Fibroblast of skin of abdomen (primary cell): ENCODE measurements around the gene FHIT.

ENCODE experiments used
- DNase-seq: peaks from one replicate; pipeline ENCODE4 v3.0.0-alpha.2; 2013

Gene FHIT

DNA sequence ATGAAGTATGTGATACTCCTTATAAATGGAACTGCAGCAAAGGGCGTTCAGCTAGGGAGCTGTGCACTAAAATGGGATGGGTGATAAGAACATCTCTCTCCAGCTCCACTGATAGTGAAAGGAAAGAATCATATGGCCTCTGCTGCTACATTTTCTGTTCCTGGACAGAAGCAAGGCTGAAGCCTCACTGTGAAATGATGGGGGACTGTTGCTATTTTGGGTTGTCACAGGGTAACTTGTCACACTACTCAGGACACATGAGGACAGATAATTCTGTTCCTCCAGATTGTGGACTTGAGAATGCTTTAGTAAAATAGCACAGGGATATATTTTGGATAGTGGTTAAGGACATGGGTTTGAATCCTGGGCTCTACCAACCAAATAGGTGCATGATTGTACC lies 423.6 kb downstream of the FHIT start:
- no peak for DNase-seq

DNA sequence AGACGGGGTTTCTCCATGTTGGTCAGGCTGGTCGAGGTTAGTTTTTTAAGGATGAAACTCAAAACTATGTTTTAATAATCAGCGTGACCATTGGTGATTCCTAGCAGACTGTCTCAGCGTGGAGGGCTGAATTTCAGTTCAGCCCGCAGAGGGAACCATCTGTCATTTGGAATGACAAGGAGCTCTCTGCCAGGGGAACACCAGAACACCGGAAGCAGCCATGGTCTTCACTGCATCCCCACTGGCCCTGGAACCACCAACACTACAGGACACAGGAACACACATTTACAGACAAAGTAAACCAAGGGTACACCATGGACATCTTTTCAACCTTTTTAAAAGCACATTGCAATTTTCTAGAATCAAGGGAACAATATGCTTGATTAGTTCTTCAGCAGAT lies 424.7 kb downstream of the FHIT start:
- DNase-seq: no peak

DNA sequence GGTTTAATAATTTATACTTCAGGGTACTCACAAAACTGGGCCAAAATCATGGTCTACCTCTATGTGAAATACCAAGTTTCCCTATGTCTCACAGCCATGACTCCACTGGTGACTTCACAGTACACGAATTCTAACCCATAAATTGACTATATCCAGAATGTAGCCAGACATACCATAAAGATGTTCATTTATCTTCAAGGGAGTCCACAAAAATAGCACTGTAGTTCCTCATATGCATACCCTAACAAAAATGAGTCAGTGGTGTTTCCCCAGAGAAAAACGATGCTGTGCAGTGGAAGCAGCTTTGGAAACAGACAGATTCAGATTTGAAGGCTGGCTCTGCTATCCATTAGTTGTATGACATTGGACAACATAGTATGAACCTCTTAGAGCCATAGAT lies 438.8 kb downstream of the FHIT start:
- DNase-seq: peak; percentile 81

DNA sequence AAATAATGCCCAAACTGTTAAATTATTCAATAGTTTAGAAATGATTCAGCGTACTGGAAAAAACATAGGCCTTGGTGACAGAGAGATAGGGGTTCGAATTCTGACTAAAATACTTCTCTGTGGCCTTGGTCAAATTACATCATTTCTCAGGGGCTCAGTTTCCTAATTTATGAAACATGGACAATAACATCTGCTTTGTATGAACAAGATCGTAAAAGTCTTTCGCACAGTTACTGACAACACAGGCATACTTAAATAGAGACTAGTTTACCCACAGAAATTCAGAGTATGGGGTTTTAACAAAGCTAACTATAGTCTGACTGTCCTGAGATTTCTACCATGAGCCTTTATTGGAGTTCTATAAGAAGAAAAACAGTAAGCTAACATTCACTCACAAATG lies 440.4 kb downstream of the FHIT start:
- DNase-seq: peak; percentile 62

DNA sequence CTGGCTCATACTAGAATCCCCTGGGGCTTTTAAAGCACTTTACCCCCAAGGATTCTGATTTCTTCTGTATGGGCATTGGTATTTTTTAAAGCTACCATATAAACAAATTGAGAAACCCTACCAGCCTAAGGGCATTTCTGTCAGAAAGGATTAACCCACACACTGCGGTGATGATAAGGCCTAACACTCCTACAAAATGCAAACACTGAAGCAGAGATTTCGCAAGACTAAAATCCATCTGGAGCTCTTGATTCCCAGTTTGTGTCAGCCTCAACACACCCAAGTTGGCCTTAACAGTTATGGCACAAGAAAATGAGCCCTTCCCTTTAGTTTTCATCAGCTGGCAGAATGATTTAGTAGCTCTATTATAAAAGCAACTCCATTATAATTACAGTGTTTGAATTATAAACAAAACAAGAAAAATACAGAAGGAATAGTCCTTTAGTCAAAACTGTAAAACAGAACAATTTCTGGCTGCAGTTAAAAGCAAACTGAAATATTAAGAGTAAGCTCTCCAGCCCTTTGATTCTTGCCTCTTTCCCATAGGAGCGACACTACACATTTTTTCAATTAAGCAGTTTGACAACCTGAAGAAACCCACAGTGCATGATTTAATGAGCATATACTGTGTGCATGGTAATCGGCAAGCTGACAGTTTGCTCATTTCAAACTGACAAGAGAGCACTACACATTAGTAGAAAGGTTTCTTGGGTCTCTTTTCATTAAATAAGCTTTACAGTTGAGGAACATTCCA lies 441.2 kb downstream of the FHIT start:
- DNase-seq: peak; percentile 71

DNA sequence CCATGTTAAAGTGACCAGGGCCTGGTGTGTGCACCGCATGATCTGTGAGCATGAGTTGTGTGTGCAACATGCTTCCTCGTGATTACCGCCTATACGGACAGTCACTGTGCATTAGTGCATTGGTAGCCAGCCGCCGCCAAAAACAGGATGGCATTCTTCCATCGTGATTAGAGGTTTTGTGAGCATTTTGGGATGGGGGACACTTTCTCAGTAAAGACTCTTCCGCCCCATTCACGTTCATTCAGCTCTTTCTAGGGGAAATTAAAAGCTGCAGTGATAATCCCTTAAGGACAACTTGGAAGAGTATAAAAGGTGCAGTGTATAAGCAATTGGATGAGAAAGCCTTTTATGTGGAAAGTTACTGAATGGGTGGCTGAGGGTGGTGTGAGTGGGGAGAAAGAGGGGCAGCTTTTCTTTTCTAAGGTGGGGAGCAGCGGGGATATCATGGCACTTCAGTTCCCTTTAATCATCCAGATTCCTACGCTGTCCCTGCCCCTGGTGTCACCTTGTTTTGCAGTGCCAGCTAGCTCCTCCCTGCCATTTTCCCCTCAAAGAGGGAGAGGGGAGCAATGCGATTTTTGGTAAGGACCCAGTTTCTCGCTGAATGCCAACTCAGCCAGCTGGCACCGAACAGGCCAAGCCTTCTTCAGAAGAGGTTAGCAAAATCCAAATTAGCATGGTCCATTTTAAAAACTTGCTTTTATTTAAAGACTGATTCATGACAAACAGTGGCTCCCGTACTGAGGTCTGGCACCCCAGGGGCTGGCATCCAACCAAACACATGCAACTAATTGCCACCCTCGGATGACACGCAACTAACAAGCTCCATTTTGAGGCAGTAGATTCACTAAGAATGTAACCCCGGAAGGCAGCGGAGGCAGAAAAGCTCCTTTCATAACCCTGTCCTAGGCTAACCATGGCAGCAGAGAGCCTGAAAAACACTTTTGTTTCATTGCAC lies 447.8 kb downstream of the FHIT start:
- DNase-seq: peak; percentile 40

DNA sequence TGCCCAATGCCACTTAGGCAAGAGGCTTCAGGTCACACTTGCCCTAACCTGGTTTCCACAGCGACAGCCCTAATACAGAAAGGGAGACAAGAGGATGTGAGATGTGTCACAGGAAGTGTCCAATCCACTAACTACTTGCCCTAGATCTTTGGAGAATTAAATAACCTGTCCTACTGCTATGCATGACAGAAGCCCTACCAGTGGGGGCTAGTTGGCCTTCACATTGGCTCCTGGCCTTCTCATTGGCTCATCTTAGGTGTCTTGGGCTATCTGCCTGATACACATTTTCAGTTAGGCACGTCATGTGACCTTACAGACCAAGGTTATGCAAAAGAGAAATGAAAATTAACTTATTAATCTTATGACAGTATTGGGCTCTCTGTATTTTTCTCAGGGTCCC lies 449.9 kb downstream of the FHIT start:
- no peak for DNase-seq

DNA sequence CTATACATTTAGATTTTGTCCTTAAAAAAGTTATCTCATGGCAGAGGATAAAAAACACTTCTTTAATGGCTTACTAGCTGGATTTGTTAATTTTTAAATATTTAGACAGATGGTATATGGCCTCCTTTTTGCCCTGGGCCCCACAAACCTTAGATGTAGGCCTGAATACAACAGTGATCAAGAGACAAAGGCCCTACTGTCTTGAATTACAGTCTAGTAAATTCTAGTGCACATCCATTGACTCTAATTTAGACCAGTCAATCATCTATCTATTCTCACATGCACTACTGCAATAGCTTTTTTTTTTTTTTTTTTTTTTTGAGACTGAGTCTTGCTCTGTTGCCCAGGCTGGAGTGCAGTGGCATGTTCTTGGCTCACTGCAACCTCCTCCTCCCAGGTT lies 452.8 kb downstream of the FHIT start:
- DNase-seq: no peak

DNA sequence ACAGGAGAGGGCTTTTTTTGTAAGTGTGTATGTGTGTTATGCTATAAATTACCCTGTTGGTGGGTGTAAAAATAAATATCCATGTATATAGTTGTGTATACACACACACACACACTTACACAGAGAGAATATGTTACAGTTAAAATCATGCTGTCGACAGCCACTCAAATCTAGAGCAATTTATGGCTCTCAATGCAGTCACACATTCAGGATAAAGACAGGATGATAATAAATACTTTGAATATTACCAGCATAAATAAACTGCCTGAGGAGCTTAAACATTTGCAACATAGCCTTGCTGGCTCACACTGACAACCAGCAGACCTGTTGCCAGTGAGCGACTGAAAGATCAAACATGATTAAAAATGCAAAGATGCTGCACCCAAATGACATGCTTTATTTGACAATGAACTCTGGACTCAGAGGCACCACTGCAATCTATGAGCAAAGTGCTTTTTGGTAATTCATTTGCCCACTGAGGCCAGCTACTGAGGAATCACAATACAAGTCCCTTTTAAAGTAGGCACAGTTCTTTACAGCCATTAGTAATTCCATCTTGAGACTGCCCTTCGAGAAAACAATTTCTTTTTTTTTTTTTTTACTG lies 458.9 kb downstream of the FHIT start:
- DNase-seq: no peak

DNA sequence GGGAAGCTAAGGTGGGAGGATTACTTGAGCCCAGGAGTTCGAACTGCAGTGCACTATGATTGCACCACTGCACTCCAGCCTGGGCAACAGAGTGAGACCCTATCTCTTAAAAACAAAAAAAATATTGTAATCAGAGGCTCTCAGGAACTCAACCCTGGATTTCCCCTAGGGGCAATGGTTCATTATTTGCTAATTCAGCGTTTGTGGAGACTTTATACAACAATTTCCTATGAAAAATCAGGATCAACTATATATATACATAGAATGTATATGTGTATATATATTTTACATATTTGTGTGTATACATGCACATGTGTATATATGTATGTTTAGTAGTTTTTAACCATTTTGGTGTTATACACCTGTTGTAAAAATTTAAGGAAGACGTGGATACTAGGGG lies 463.1 kb downstream of the FHIT start:
- DNase-seq: no peak

DNA sequence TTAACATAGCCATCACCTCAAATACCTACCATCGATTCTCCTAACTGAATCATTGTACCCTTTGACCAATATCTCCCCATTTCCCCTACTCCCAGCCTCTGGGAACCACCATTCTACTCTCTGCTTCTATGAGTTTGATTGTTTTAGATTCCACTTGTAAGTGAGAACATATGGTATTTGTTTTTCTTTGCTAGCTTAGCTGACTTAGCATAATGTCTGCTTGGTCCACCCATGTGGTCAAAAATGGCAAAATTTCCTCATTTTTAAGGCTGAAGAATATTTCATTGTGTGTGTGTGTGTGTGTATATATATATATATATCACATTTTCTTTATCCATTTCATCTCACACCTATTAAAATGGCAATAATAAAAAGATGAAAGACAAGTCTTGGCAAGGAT lies 469.3 kb downstream of the FHIT start:
- DNase-seq: no peak

DNA sequence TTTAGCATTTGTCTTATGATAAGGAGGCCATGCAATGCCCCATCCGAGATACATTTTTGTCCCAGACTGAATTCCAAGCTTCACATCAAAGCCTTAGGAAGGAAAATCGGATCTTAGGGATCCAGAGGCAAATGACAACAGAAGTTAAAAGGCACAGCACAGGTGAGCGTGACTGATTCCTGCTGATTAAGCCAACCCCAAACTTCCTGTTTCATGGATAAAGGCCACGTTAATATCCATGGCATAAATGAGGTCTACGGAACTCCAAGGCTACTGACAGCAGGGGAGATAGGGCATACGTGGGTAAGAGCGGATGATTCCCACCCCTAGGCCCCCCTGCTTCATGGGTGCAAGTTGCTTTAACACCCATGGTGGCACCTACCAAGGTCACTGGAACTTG lies 471.6 kb downstream of the FHIT start:
- DNase-seq: no peak

DNA sequence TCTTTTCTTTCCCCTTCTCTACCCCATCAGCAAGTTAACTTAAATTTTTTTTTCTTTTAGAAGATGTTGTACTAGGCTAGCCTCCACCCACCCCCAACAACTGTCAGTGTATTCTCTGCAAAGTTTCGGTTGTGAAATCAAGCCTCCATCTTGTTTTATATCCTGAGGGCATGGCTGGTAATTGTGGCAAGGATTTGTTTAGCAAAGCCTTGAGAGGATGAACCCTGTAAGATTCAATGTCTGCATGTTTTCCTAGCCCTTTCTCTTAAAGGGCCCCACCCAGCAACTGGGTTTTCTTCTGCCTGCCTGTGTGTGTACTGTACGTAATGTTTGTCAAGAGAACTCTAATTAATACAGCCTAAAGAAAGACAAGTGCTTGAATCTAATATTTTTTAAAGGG lies 475.3 kb downstream of the FHIT start:
- no peak for DNase-seq

DNA sequence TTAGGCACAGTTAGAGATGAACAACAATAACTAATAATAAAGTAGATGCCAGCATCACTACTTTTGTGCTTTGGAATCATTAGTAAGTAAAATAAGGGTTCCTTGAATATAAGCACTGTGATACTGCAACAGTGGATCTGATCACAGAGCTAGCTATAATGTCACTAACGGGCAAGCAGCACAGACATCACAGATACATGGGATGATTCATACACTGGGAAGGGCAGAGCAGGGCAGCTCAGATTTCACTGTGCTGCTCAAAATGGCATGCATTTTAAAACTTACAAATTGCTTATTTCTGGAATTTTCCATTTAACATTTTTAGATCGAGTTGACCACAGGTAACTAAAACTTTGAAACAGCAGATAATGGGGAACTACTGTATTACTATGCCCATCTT lies 476.6 kb downstream of the FHIT start:
- no peak for DNase-seq

DNA sequence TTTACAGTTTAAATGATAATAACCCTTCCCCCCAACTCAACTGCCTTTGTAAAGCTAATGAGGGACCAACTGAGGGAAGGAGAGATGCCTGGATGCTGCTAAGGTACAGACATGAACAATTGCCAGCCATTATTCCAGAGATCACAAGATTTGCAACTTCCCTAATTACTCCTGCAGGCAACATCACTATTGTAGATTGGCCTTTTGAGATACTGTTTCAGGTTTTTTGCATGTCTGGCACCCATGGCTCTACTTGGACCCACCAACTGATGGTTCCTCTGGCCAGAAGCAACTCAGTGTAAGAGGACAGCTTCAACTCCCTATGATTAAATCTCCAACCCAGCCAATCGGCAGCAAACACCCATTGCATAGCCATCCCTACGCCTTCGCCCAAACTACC lies 478.7 kb downstream of the FHIT start:
- no peak for DNase-seq

DNA sequence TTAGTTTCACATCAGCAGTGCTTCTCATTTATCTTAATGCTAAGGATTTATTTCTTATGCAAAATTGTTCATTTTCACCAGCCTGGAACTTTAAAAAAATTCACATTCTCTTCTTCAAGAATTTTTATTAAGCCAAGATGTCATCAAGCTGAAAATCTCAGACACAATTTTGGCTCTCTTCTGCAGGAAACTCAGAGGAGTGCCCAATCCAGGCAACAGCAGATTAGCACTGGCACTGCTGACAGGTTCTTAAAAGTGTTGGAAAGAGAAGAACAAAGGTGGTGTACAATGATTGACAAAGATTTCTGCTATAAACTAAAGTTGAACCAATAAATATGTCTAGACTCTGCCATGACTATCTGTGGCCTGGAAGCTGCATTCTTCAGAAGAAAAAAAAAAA lies 479.5 kb downstream of the FHIT start:
- no peak for DNase-seq

DNA sequence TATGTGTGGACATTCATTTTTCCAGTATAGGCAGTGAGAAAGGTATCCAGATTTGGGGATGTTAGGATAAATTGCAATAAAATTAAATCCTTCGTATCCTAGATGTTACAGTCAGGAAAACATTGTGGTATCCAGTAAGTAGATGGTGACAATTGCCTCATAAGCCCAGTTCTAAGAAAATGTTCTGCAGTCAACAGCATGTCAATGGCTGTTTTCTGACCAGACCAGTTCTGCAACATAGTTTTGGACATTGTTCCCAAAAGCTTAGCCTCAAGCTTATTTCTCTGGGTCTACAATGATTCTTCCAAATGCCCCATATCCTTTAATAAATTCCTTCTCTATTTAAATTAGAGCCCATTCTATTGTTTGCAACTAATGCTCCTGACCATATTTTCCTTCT lies 480.7 kb downstream of the FHIT start:
- DNase-seq: no peak

DNA sequence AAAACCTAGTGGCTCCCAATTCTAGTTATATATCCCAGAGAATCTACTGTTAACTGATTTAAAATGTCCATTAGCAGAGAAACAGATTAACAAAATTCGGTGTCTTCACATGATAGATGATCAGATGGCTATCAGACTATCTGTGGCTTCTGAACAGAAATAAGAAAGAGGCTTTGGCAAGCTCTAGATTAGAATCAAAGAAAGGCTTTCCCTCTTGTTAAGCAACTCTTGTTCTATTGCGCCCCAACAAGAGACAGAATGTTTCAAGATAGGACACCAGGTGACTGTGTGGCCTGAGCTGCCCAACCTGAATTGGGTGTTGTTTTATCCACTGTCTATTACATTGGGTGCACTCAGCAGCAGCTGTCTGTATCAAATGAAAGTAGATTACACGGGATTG lies 483.7 kb downstream of the FHIT start:
- no peak for DNase-seq

DNA sequence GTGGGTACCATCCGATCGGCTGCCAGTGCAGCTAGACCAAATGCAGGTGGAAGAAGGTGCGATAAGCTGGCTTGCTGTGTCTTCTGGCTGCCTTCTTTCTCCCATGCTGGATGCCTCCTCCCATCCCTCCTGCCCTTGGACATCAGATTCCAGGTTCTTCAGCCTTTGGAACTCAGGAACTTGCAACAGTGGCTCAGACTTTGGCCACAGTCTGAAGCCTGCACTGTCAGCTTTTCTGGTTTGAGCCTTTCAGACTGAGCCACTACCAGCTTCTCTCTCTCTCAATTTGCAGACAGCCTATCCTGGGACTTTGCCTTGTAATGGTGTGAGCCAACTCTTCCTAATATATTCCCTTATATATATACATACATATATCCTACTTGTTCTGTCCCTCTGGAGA lies 485.5 kb downstream of the FHIT start:
- no peak for DNase-seq

DNA sequence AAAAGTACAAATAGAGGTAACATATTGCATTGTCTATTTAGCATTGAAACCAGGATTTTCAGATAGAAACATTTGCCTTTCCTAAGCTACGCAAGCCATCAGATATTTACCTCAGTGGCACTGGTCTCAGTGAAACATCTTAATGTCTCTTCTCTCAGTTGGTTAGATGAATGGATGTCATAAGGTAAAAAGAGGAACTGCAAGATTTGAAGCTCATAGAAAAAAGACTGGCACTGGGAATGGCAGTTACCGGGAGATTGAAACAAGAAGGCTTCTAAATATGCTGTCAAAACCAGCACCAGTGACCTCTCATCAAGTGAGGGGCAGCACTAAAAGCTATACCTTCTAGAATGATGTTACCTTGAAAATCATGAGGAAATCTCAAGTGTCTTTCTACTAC lies 486.4 kb downstream of the FHIT start:
- DNase-seq: no peak

DNA sequence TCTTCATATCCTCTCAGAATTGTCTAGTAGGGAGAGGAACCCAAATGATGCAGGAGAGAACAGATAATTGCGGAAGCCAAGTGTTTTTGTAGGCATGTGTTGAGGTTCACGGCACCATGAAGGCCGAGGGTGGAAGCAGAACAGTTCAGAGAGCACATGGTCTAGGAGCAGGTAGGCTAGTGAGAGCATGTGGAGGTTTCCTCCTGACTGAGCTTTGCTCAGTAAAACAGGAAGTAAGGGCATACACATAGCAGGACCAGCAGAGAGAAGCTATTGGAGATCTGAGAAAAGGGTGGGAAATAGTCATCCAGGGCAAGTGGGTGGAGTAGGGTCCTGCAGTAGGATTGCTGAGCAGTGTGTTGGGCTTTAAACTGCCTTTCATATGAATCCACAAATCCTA lies 491.1 kb downstream of the FHIT start:
- no peak for DNase-seq

DNA sequence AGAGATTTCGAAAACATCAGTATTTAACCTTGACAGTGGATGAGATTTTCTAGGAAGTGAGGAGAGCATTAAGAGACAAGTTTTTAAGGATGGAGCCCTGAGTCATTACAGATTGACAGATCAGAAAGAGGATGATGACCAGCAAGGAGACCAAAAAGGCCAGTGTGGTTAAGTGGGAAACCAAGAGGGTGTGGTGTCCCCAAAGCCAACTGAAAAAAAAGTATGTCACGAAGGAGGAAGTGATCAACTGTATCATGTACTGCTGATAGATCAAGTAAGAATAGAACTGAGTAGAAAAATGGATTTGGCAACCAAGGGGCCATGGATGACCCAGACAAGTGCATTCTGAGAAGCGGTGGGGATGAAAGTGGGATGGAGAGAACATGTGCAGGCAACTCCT lies 491.8 kb downstream of the FHIT start:
- no peak for DNase-seq

DNA sequence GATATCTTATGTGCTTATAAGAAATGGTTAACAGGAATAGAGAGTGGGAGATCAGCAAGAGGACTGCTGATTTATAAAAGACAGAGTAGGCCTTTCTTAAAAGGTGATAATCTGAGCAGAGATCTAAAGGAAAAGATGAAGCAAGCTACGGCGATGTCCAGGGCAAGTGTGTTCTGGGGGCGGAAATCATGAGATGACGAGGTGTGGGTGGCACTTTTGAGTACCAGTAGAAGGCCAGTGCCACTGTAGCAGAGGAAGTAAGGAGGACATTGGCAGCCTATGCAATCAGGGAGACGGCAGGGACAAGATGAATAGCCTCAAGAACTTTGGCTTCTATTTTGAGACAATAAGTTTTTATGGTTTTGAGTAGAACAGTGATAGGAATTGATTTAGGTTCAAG lies 492.4 kb downstream of the FHIT start:
- DNase-seq: no peak

DNA sequence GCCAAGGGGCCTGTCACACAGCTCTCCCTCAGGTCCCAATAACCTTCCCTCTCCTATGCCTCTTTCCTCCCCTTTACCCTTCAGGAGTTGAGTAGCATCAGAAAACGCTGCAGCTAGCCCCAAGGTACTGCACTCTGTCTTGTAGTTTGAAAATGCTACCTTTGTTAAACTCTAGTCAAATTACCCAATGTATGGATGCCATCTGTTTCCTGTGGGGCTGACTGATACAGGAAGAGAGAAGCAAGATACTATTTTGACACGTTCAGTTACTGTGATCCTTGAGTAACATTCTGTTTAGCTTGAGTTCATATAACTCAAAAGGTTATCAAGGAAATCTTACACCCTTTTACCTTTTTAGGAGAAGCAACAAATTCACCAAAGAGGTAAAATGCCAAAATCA lies 493.1 kb downstream of the FHIT start:
- no peak for DNase-seq
